H1 (cell line): ENCODE data around the gene ATAD5. TPM values are rescaled to one million over a fixed set of nuclear protein-coding genes. Genes with fewer than 3 reads are reported as not detected.

Experiments used
- ASH2L ChIP-seq: fragments of 200-600, 300-600 bp; sonication (generic); IDR thresholded peaks from one replicate; pipeline ENCODE4 v1.7.1; 2017; ENCODE audit warnings: low read length
- BCL11A ChIP-seq, 2 experiments: IDR thresholded peaks; one replicate each; pipeline ENCODE4 v1.6.1; 2011; ENCODE audit warnings: low read depth in 2 of 2, low read length in 2 of 2, mild to moderate bottlenecking in 2 of 2
- BRCA1 ChIP-seq: IDR thresholded peaks from 2 replicates; pipeline ENCODE4 v1.6.1; 2012; ENCODE audit warnings: low read depth, low read length, improper control_type of control experiment
- CEBPB ChIP-seq: IDR thresholded peaks from 2 replicates; pipeline ENCODE4 v1.6.1; 2012; ENCODE audit warnings: low read depth, low read length
- CREB1 ChIP-seq: IDR thresholded peaks from 2 replicates; pipeline ENCODE4 v1.6.1; 2012; ENCODE audit warnings: inconsistent platforms
- CTCF ChIP-seq, 3 experiments: IDR thresholded peaks; 1 replicate in 2 of 3; 2 replicates in 1 of 3; pipeline versions ENCODE4 v1.5.1 to v1.6.1; 2011; ENCODE audit warnings: low read length in 3 of 3, mild to moderate bottlenecking in 3 of 3, inconsistent platforms in 2 of 3, low read depth in 1 of 3, moderate library complexity in 1 of 3; ENCODE audit not compliant: insufficient read depth in 1 of 3; ENCODE audit errors: control extremely low read depth in 1 of 3
- E2F6 ChIP-seq: IDR thresholded peaks from 2 replicates; pipeline ENCODE4 v1.6.1; 2012; ENCODE audit warnings: inconsistent platforms
- JUN ChIP-seq: IDR thresholded peaks from 2 replicates; pipeline ENCODE4 v1.6.1; 2011; ENCODE audit warnings: low read depth, mild to moderate bottlenecking, improper control_type of control experiment, low read length
- JUND ChIP-seq: IDR thresholded peaks from 2 replicates; pipeline ENCODE4 v1.6.1; 2011; ENCODE audit warnings: mild to moderate bottlenecking, improper control_type of control experiment, low read length
- KDM1A ChIP-seq: fragments of 200-600, 300-600 bp; sonication (generic); IDR thresholded peaks from 2 replicates; pipeline ENCODE4 v1.7.1; 2016; ENCODE audit warnings: mild to moderate bottlenecking, low read length, borderline replicate concordance
- MAX ChIP-seq: IDR thresholded peaks from 2 replicates; pipeline ENCODE4 v1.6.1; 2012; ENCODE audit warnings: inconsistent platforms
- NRF1 ChIP-seq: IDR thresholded peaks from 2 replicates; pipeline ENCODE4 v1.6.1; 2011; ENCODE audit warnings: mild to moderate bottlenecking, low read depth, low read length, improper control_type of control experiment
- RNF2 ChIP-seq: fragments of 200-900, 300-1000 bp; sonication (generic); IDR thresholded peaks from 2 replicates; pipeline ENCODE4 v1.7.1; 2016; ENCODE audit warnings: borderline replicate concordance, low read depth, mild to moderate bottlenecking, antibody characterized with exemption, low read length; ENCODE audit not compliant: poor library complexity, severe bottlenecking; ENCODE audit errors: missing control alignments
- RXRA ChIP-seq: IDR thresholded peaks from 2 replicates; pipeline ENCODE4 v1.6.1; 2011; ENCODE audit warnings: low read depth, mild to moderate bottlenecking, low read length, moderate library complexity; ENCODE audit not compliant: insufficient read depth
- SAP30 ChIP-seq: fragments of 300-600 bp; sonication (generic); IDR thresholded peaks from 2 replicates; pipeline ENCODE4 v1.7.1; 2012; ENCODE audit warnings: low read length, moderate library complexity, mild to moderate bottlenecking, inconsistent platforms; ENCODE audit not compliant: insufficient read depth, insufficient replicate concordance
- SIRT6 ChIP-seq: IDR thresholded peaks from one replicate; pipeline ENCODE4 v1.7.1; 2012; ENCODE audit warnings: low read length, inconsistent platforms
- SIX5 ChIP-seq: IDR thresholded peaks from 2 replicates; pipeline ENCODE4 v1.6.1; 2011; ENCODE audit warnings: mild to moderate bottlenecking, low read depth, low read length
- SP1 ChIP-seq: IDR thresholded peaks from 2 replicates; pipeline ENCODE4 v1.6.1; 2011; ENCODE audit warnings: low read depth, low read length
- SP2 ChIP-seq: IDR thresholded peaks from 2 replicates; pipeline ENCODE4 v1.6.1; 2012; ENCODE audit warnings: mild to moderate bottlenecking, low read length, inconsistent platforms
- SRF ChIP-seq: IDR thresholded peaks from 2 replicates; pipeline ENCODE4 v1.6.1; 2011; ENCODE audit warnings: mild to moderate bottlenecking, low read depth, low read length, moderate library complexity
- TEAD4 ChIP-seq: IDR thresholded peaks from 2 replicates; pipeline ENCODE4 v1.6.1; 2012; ENCODE audit warnings: low read depth, low read length, inconsistent platforms, mixed read lengths
- polyA plus RNA-seq, 7 experiments: library from polyadenylated mRNA; depleted of rRNA in 3 of 7; stranded (reverse) in 5 of 7; unstranded in 2 of 7; fragments of >200 nt in 5 of 7; fragments of 200-250 nt in 2 of 7; gene quantifications; 1 replicate in 5 of 7; 2 replicates in 1 of 7; 4 replicates in 1 of 7; pipeline versions ENCODE4 v1.2.1 to v1.2.3, GENCODE V29; 2011 to 2013; ENCODE audit warnings: missing spikeins in 2 of 7, mixed read lengths in 2 of 7
- total RNA-seq: library from RNA; stranded (reverse); fragmentation: NEBNext Ultra II Directional; extraction: Animal tissue kit (Norgen Biotek cat#: 25700); gene quantifications from 2 replicates; pipeline ENCODE4 v1.2.1, GENCODE V29; 2021

ATAD5 gene
- total and polyA plus RNA-seq, 2 of the 8 experiments (the other 6 are each of a cell fraction or from before 2014, with no cell fraction given), result 3.5 to 30.0 TPM

GRCh38 chr17:30906101-30906911 lies 74.5 kb downstream of the ATAD5 start, which contains the start of gene TEFM (continued):
- TF ChIP-seq CTCF (IDR thresholded peaks at IDR 0.05; ENCODE audit: control extremely low read depth in 1 of 3, insufficient read depth in 1 of 3, low read depth in 1 of 3, low read length in 3 of 3) (no peak), NRF1 (no peak), CEBPB (no peak), SIX5 (no peak; the same call in 1 of the 2 replicates), KDM1A (no peak), SP1 (peak; percentile 63; the same call in 1 of the 2 replicates), JUND (peak; percentile 29; the same call in 1 of the 2 replicates), TEAD4 (peak; percentile 48; the same call in 1 of the 2 replicates), MAX (peak; percentile 78), E2F6 (peak; percentile 60), SAP30 (peak; percentile 40), SRF (no peak), RNF2 (no peak), SP2 (no peak), CREB1 (peak; percentile 73; the same call in 1 of the 2 replicates), ASH2L (peak; percentile 82), RXRA (no peak; the same call in 1 of the 2 replicates), BCL11A (IDR thresholded peaks at IDR 0.05; ENCODE audit: low read depth in 2 of 2, low read length in 2 of 2) (no peak), SIRT6 (no peak), JUN (no peak), BRCA1 (no peak)
